K562 (cell line): ENCODE results near the gene COL4A2. TPM values are rescaled to one million over a fixed set of nuclear protein-coding genes. Genes with fewer than 3 reads are reported as not detected.

Experiments
- CBX2 ChIP-seq: fragments of 200-600 bp; sonication (generic); IDR thresholded peaks from one replicate; pipeline ENCODE4 v1.6.1; 2012; ENCODE audit warnings: mild to moderate bottlenecking, low read length, inconsistent platforms; ENCODE audit not compliant: insufficient read depth, poor library complexity, severe bottlenecking
- CHD2 ChIP-seq: IDR thresholded peaks from 2 replicates; pipeline ENCODE4 v1.6.1; 2011; ENCODE audit warnings: low read depth, low read length
- EZH2 ChIP-seq: IDR thresholded peaks from 2 replicates; pipeline ENCODE4 v1.6.1; 2012; ENCODE audit warnings: low read depth, mild to moderate bottlenecking, inconsistent platforms, low read length, borderline replicate concordance
- HDAC8 ChIP-seq: fragments of 450-650 bp; IDR thresholded peaks from 2 replicates; pipeline ENCODE4 v1.6.1; 2016; ENCODE audit warnings: mild to moderate bottlenecking, missing genetic modification characterization, moderate library complexity, missing compliant biosample characterization
- HDGF ChIP-seq: fragments of 450-650 bp; IDR thresholded peaks from 2 replicates; pipeline ENCODE4 v1.6.1; 2016
- HLTF ChIP-seq: fragments of 450-650 bp; IDR thresholded peaks from 2 replicates; pipeline ENCODE4 v1.6.1; 2016
- MECOM ChIP-seq: fragments of 250-450 bp; sonication (Bioruptor Pico); IDR thresholded peaks from 2 replicates; pipeline ENCODE4 v1.8.0; 2022; ENCODE audit warnings: inconsistent platforms
- NFRKB ChIP-seq: fragments of 450-650 bp; IDR thresholded peaks from 2 replicates; pipeline ENCODE4 v1.6.1; 2016; ENCODE audit warnings: low read depth
- NUFIP1 ChIP-seq: fragments of 450-650 bp; IDR thresholded peaks from 2 replicates; pipeline ENCODE4 v1.6.1; 2018; ENCODE audit not compliant: partially characterized antibody
- PHTF2 ChIP-seq: fragments of 250-450 bp; sonication (Bioruptor Pico); IDR thresholded peaks from 2 replicates; pipeline ENCODE4 v1.5.0; 2021; ENCODE audit warnings: mild to moderate bottlenecking
- POLR2AphosphoS5 ChIP-seq: IDR thresholded peaks from 2 replicates; pipeline ENCODE4 v1.6.1; 2011; ENCODE audit warnings: mild to moderate bottlenecking, low read depth, low read length, moderate library complexity; ENCODE audit not compliant: control insufficient read depth, insufficient read depth
- PRMT5 ChIP-seq: sonication (generic); formaldehyde crosslinking; IDR thresholded peaks from 2 replicates; pipeline ENCODE4 v1.5.0; 2020; ENCODE audit warnings: missing genetic modification reagents
- RBM25 ChIP-seq: fragments of 200-400 bp; formaldehyde crosslinking; IDR thresholded peaks from 2 replicates; pipeline ENCODE4 v1.6.1; 2018; ENCODE audit warnings: low read length, low read depth, moderate library complexity; ENCODE audit not compliant: severe bottlenecking
- SAFB2 ChIP-seq: fragments of 200-400 bp; formaldehyde crosslinking; IDR thresholded peaks from 2 replicates; pipeline ENCODE4 v1.6.1; 2018; ENCODE audit warnings: borderline replicate concordance, low read length, low read depth, moderate library complexity; ENCODE audit not compliant: severe bottlenecking
- SIX5 ChIP-seq, 2 experiments: IDR thresholded peaks; 2 replicates each; pipeline ENCODE4 v1.6.1; 2011; ENCODE audit warnings: low read length in 2 of 2, borderline replicate concordance in 1 of 2, low read depth in 1 of 2, mild to moderate bottlenecking in 1 of 2, moderate library complexity in 1 of 2; ENCODE audit not compliant: insufficient read depth in 1 of 2
- VEZF1 ChIP-seq: fragments of 200-800 bp; sonication (Bioruptor generic); IDR thresholded peaks from 2 replicates; pipeline ENCODE4 v1.6.1; 2017; ENCODE audit warnings: missing genetic modification characterization, missing compliant biosample characterization
- ZNF316 ChIP-seq: fragments of 450-650 bp; IDR thresholded peaks from 2 replicates; pipeline ENCODE4 v1.6.1; 2016
- ZNF764 ChIP-seq: fragments of 250-450 bp; sonication (Bioruptor Pico); IDR thresholded peaks from 2 replicates; pipeline ENCODE4 v1.4.0; 2020; ENCODE audit warnings: low read depth, mild to moderate bottlenecking, moderate library complexity
- polyA plus RNA-seq, 8 experiments: library from polyadenylated mRNA; depleted of rRNA in 4 of 8; stranded (reverse) in 5 of 8; unstranded in 3 of 8; fragments of >200 nt; fragmentation: Nextera tagmentation in 2 of 8; fragmentation: Illumina TruSeq in 1 of 8; extraction: Ambion mirVana in 2 of 8; extraction: Trizol in 1 of 8; gene quantifications; 2 replicates each; pipeline versions ENCODE4 v1.2.1 to v1.2.3, GENCODE V29; 2011 to 2014; ENCODE audit warnings: inconsistent platforms in 1 of 8, missing spikeins in 1 of 8
- total RNA-seq, 7 experiments: library from RNA; depleted of rRNA in 6 of 7; stranded (reverse); fragments of >200 nt in 6 of 7; fragmentation: Illumina TruSeq in 2 of 7; extraction: Trizol in 2 of 7; gene quantifications; 2 replicates each; pipeline versions ENCODE4 v1.2.1 to v1.2.3, GENCODE V29; 2011 to 2021; ENCODE audit warnings: low replicate concordance in 1 of 7
- TF ChIP-seq, protein P1 (sequence below): fragments of 450-650 bp; IDR thresholded peaks from 2 replicates; pipeline ENCODE4 v1.6.1; 2016; ENCODE audit warnings: borderline replicate concordance
- TF ChIP-seq, protein P2 (sequence below): IDR thresholded peaks from 2 replicates; pipeline ENCODE4 v1.6.1; 2016; ENCODE audit warnings: missing genetic modification characterization, missing compliant biosample characterization
- TF ChIP-seq, protein P3 (sequence below): sonication (generic); formaldehyde crosslinking; IDR thresholded peaks from 2 replicates; pipeline ENCODE4 v1.8.1; 2023; ENCODE audit warnings: mild to moderate bottlenecking, missing genetic modification reagents

Gene COL4A2
- total and polyA plus RNA-seq, 9 of the 15 experiments (the other 6 are each of a cell fraction or from before 2014, with no cell fraction given): 0.13 to 15.2 (median 8.1) TPM

DNA sequence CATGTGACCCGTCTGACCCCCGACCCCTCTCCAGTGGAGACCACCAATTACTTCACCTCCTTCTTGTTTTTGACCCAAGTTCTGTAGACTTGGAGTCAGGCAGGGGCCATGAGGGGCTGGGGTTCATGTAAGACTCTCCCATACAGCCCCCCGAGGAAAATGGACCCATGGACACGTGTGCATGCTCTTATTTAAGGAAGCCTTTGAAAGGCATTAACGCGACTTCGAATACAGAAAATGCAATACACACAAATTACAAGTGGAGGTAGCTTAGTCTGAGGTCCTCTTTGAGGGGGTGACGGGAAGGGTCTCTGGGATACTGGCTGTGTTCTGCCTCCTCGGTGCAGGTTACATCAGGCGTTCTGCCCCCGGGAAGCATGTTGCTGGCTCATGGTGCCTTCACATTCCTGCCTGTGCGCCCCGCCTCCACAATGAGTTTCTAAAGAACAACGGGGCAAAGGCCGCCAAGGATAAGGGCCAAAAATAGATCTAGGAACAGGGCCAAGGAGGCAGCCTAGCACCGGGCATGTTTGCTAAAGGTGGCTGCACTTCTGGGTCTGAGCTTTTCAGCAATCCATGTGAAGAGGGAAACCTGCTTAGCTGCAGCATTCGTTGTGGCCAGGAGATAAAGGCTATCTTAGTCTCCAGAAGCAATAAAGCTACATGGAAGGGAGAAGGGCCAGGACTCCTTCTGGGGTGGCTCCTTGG is 199.9 kb downstream of the COL4A2 start (continued):
- 0 out of 2 replicates have a peak, but pooled peaks have one; percentile 4 for TF ChIP-seq VEZF1
- TF ChIP-seq, protein P1, sequence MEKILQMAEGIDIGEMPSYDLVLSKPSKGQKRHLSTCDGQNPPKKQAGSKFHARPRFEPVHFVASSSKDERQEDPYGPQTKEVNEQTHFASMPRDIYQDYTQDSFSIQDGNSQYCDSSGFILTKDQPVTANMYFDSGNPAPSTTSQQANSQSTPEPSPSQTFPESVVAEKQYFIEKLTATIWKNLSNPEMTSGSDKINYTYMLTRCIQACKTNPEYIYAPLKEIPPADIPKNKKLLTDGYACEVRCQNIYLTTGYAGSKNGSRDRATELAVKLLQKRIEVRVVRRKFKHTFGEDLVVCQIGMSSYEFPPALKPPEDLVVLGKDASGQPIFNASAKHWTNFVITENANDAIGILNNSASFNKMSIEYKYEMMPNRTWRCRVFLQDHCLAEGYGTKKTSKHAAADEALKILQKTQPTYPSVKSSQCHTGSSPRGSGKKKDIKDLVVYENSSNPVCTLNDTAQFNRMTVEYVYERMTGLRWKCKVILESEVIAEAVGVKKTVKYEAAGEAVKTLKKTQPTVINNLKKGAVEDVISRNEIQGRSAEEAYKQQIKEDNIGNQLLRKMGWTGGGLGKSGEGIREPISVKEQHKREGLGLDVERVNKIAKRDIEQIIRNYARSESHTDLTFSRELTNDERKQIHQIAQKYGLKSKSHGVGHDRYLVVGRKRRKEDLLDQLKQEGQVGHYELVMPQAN: no peak
- no peak for TF ChIP-seq CHD2
- TF ChIP-seq, protein P2, sequence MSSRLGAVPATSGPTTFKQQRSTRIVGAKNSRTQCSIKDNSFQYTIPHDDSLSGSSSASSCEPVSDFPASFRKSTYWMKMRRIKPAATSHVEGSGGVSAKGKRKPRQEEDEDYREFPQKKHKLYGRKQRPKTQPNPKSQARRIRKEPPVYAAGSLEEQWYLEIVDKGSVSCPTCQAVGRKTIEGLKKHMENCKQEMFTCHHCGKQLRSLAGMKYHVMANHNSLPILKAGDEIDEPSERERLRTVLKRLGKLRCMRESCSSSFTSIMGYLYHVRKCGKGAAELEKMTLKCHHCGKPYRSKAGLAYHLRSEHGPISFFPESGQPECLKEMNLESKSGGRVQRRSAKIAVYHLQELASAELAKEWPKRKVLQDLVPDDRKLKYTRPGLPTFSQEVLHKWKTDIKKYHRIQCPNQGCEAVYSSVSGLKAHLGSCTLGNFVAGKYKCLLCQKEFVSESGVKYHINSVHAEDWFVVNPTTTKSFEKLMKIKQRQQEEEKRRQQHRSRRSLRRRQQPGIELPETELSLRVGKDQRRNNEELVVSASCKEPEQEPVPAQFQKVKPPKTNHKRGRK (tag): no peak
- no peak for TF ChIP-seq SIX5 (IDR thresholded peaks at IDR 0.05; ENCODE audit: borderline replicate concordance in 1 of 2, insufficient read depth in 1 of 2, low read depth in 1 of 2, low read length in 2 of 2)
- TF ChIP-seq PRMT5 (CRISPR knock-in tag): no peak
- TF ChIP-seq, protein P3, sequence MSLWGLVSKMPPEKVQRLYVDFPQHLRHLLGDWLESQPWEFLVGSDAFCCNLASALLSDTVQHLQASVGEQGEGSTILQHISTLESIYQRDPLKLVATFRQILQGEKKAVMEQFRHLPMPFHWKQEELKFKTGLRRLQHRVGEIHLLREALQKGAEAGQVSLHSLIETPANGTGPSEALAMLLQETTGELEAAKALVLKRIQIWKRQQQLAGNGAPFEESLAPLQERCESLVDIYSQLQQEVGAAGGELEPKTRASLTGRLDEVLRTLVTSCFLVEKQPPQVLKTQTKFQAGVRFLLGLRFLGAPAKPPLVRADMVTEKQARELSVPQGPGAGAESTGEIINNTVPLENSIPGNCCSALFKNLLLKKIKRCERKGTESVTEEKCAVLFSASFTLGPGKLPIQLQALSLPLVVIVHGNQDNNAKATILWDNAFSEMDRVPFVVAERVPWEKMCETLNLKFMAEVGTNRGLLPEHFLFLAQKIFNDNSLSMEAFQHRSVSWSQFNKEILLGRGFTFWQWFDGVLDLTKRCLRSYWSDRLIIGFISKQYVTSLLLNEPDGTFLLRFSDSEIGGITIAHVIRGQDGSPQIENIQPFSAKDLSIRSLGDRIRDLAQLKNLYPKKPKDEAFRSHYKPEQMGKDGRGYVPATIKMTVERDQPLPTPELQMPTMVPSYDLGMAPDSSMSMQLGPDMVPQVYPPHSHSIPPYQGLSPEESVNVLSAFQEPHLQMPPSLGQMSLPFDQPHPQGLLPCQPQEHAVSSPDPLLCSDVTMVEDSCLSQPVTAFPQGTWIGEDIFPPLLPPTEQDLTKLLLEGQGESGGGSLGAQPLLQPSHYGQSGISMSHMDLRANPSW (CRISPR knock-in tag): no peak
- TF ChIP-seq SAFB2: no peak
- no peak for TF ChIP-seq EZH2
- TF ChIP-seq POLR2AphosphoS5: peak; percentile 87
- TF ChIP-seq ZNF316: 0 out of 2 replicates have a peak, but pooled peaks have one; percentile 4
- TF ChIP-seq NFRKB: peak; percentile 87; the same call in 1 of the 2 replicates
- TF ChIP-seq NUFIP1: no peak
- TF ChIP-seq PHTF2 (CRISPR knock-in tag): no peak
- TF ChIP-seq MECOM (CRISPR knock-in tag): peak; percentile 19; the same call in 1 of the 2 replicates
- no peak for TF ChIP-seq HDAC8 (tag)
- no peak for TF ChIP-seq HLTF
- no peak for TF ChIP-seq ZNF764 (CRISPR knock-in tag)
- no peak for TF ChIP-seq RBM25
- TF ChIP-seq HDGF: no peak
- TF ChIP-seq CBX2: no peak
